DND-41 (cell line): Measurements from ENCODE around the gene ZC3H15.

ENCODE experiments used
- ATAC-seq: fragments of 200-7000 bp; cut with Tn5 transposase; 3 replicates; pipeline ENCODE4 v1.9.1; 2021; ENCODE audit warnings: low read depth; ENCODE audit not compliant: insufficient read depth
- DNase-seq: peaks from one replicate; pipeline ENCODE4 v3.0.0-alpha.2; 2020
- H2AFZ ChIP-seq: 2 replicates; pipeline ENCODE4 v1.6.0; 2012; ENCODE audit warnings: low read depth, low read length
- H3K27ac ChIP-seq: 2 replicates; pipeline ENCODE4 v1.5.1; 2012; ENCODE audit warnings: low read length, inconsistent platforms
- H3K27me3 ChIP-seq: fragments of 200-600 bp; sonication (generic); 2 replicates; pipeline ENCODE4 v1.6.0; 2012; ENCODE audit warnings: low read length, mild to moderate bottlenecking, inconsistent platforms; ENCODE audit not compliant: insufficient read depth, poor library complexity
- H3K36me3 ChIP-seq: 2 replicates; pipeline ENCODE4 v1.5.1; 2012; ENCODE audit warnings: low read length, inconsistent platforms; ENCODE audit not compliant: insufficient read depth
- H3K4me1 ChIP-seq: 2 replicates; pipeline ENCODE4 v1.5.1; 2012; ENCODE audit warnings: mild to moderate bottlenecking, low read length; ENCODE audit not compliant: insufficient read depth
- H3K4me2 ChIP-seq: 2 replicates; pipeline ENCODE4 v1.6.0; 2012; ENCODE audit warnings: mild to moderate bottlenecking, moderate library complexity, low read length, inconsistent platforms; ENCODE audit not compliant: insufficient read depth
- H3K4me3 ChIP-seq, 2 experiments: fragments of 200-600 bp in 1 of 2; shearing (Covaris generic) in 1 of 2; 2 replicates each; pipeline ENCODE4 v1.5.1; 2012 to 2016; ENCODE audit warnings: inconsistent platforms in 2 of 2, low read length in 2 of 2, mild to moderate bottlenecking in 2 of 2, low read depth in 1 of 2, moderate library complexity in 1 of 2
- H3K79me2 ChIP-seq: 2 replicates; pipeline ENCODE4 v1.6.0; 2012; ENCODE audit warnings: low read length, inconsistent platforms; ENCODE audit not compliant: insufficient read depth
- H3K9ac ChIP-seq: 2 replicates; pipeline ENCODE4 v1.6.0; 2012; ENCODE audit warnings: low read depth, mild to moderate bottlenecking, inconsistent platforms, low read length, moderate library complexity
- H3K9me3 ChIP-seq: 2 replicates; pipeline ENCODE4 v1.5.1; 2012; ENCODE audit warnings: low read length, moderate library complexity, mild to moderate bottlenecking, inconsistent platforms; ENCODE audit not compliant: insufficient read depth, severe bottlenecking
- H4K20me1 ChIP-seq: 2 replicates; pipeline ENCODE4 v1.6.0; 2012; ENCODE audit warnings: low read length; ENCODE audit not compliant: insufficient read depth
- CTCF ChIP-seq: IDR thresholded peaks from 2 replicates; pipeline ENCODE4 v1.5.1; 2012; ENCODE audit warnings: borderline replicate concordance, low read length, moderate library complexity, mild to moderate bottlenecking; ENCODE audit not compliant: poor library complexity, severe bottlenecking; ENCODE audit errors: extremely low read depth
- EZH2 ChIP-seq: IDR thresholded peaks from 3 replicates; pipeline ENCODE4 v1.6.1; 2012; ENCODE audit warnings: borderline replicate concordance, low read depth, mild to moderate bottlenecking, moderate library complexity, low read length, inconsistent platforms; ENCODE audit not compliant: severe bottlenecking

The ZC3H15 gene

GRCh38 chr2:186442885-186443284 lies 43.2 kb upstream of the ZC3H15 start:
- no peak for DNase-seq

GRCh38 chr2:186443851-186444250 lies 42.2 kb upstream of the ZC3H15 start:
- Histone ChIP-seq H3K4me1 (no peaks in the 10 kb centered on the region), H3K27ac (no peak overlapping the region), H2AFZ (no peak overlapping the region)

More at GRCh38 chr2:186442885-186443284, 43.2 kb upstream of the ZC3H15 start:
- TF ChIP-seq EZH2 (no peak), CTCF (no peak)
- no peaks in the 10 kb centered on the region for H3K4me1 ChIP-seq
- H4K20me1 ChIP-seq: no peaks in the 10 kb centered on the region
- H3K79me2 ChIP-seq: no peaks in the 10 kb centered on the region
- no peaks in the 10 kb centered on the region for H3K27me3 ChIP-seq
- H3K4me2 ChIP-seq: no peak overlapping the region
- no peak overlapping the region for H3K4me3 ChIP-seq
- no peak overlapping the region for H3K9ac ChIP-seq
- peaks cover 10% of the 10 kb centered on the region for H3K9me3 ChIP-seq
- no peak overlapping the region for H3K27ac ChIP-seq
- no peak for ATAC-seq
- no peak overlapping the region for H2AFZ ChIP-seq
- no peaks in the 10 kb centered on the region for H3K36me3 ChIP-seq

GRCh38 chr2:186445506-186445905 lies 40.6 kb upstream of the ZC3H15 start:
- no peaks in the 10 kb centered on the region for H3K36me3 ChIP-seq
- ATAC-seq: no peak
- no peak overlapping the region for H3K4me2 ChIP-seq
- H3K4me3 ChIP-seq: no peak overlapping the region
- H3K79me2 ChIP-seq: no peaks in the 10 kb centered on the region
- H3K27ac ChIP-seq: no peak overlapping the region
- TF ChIP-seq EZH2 (no peak), CTCF (no peak)
- no peaks in the 10 kb centered on the region for H3K27me3 ChIP-seq
- H4K20me1 ChIP-seq: no peaks in the 10 kb centered on the region
- H2AFZ ChIP-seq: no peak overlapping the region
- H3K9ac ChIP-seq: no peak overlapping the region
- no peaks in the 10 kb centered on the region for H3K4me1 ChIP-seq
- no peaks in the 10 kb centered on the region for H3K9me3 ChIP-seq
- DNase-seq: no peak

More at GRCh38 chr2:186443851-186444250, 42.2 kb upstream of the ZC3H15 start:
- TF ChIP-seq EZH2 (no peak), CTCF (no peak)
- DNase-seq: no peak
- H3K4me3 ChIP-seq: no peak overlapping the region
- no peak for ATAC-seq
- H4K20me1 ChIP-seq: no peaks in the 10 kb centered on the region
- peaks cover under 1% of the 10 kb centered on the region for H3K9me3 ChIP-seq
- H3K79me2 ChIP-seq: no peaks in the 10 kb centered on the region
- H3K9ac ChIP-seq: no peak overlapping the region
- no peak overlapping the region for H3K4me2 ChIP-seq
- no peaks in the 10 kb centered on the region for H3K36me3 ChIP-seq
- no peaks in the 10 kb centered on the region for H3K27me3 ChIP-seq

- Histone ChIP-seq H3K9me3 (no peaks in the 10 kb centered on the region), H3K4me3 (no peak overlapping the region), H2AFZ (no peak overlapping the region), H3K27ac (no peak overlapping the region), H3K4me2 (no peak overlapping the region), H3K27me3 (no peaks in the 10 kb centered on the region), H3K36me3 (peaks cover 6% of the 10 kb centered on the region; the same call in 1 of the 2 replicates), H4K20me1 (no peaks in the 10 kb centered on the region), H3K4me1 (peaks cover 10% of the 10 kb centered on the region), H3K79me2 (no peaks in the 10 kb centered on the region), H3K9ac (no peak overlapping the region)
- ATAC-seq: no peak
- DNase-seq: no peak
- no peak for TF ChIP-seq CTCF
- TF ChIP-seq EZH2: no peak
These were observed 30.4 kb upstream of the ZC3H15 start for GRCh38 chr2:186455613-186456012.
